Measurements from ENCODE around the gene ANKRD30A. TPM values are rescaled to one million over a fixed set of nuclear protein-coding genes. Genes with fewer than 3 reads are reported as not detected.

Gene ANKRD30A
- total RNA-seq, 1 donor from 2014 or later, result not detected

GRCh38 chr10:37275216-37275777 lies 149.9 kb downstream of the ANKRD30A start:
- DNase-seq (ENCODE audit: low read depth, low spot score), result no peak
- no peak for TF ChIP-seq CTCF (conservative IDR thresholded peaks at IDR 0.05)
- peaks cover 22% of the 10 kb centered on the region for H3K9me3 Mint-ChIP-seq
- no peaks in the 10 kb centered on the region for H3K4me1 Mint-ChIP-seq
- H3K27me3 Mint-ChIP-seq (ENCODE audit: low read depth), result no peaks in the 10 kb centered on the region
- no peak overlapping the region for H3K27ac Mint-ChIP-seq (ENCODE audit: unreplicated experiment)
- H3K36me3 Mint-ChIP-seq (ENCODE audit: low read depth), result peaks cover 18% of the 10 kb centered on the region
- no peak overlapping the region for H3K4me3 Mint-ChIP-seq

- no peak for TF ChIP-seq CTCF (conservative IDR thresholded peaks at IDR 0.05)
- Mint-ChIP-seq H3K4me1 (no peaks in the 10 kb centered on the region), H3K36me3 (ENCODE audit: low read depth) (peaks cover 18% of the 10 kb centered on the region), H3K9me3 (peaks cover 24% of the 10 kb centered on the region), H3K27me3 (ENCODE audit: low read depth) (no peaks in the 10 kb centered on the region), H3K4me3 (no peak overlapping the region), H3K27ac (ENCODE audit: unreplicated experiment) (no peak overlapping the region)
- no peak for DNase-seq (ENCODE audit: low read depth, low spot score)
Observed at GRCh38 chr10:37285063-37285462, 159.7 kb downstream of the ANKRD30A start.

- Mint-ChIP-seq H3K27ac (ENCODE audit: unreplicated experiment) (no peak overlapping the region), H3K27me3 (ENCODE audit: low read depth) (no peaks in the 10 kb centered on the region), H3K4me1 (no peaks in the 10 kb centered on the region), H3K9me3 (peaks cover 31% of the 10 kb centered on the region), H3K36me3 (ENCODE audit: low read depth) (peaks cover 21% of the 10 kb centered on the region), H3K4me3 (no peak overlapping the region)
- TF ChIP-seq CTCF (conservative IDR thresholded peaks at IDR 0.05), result no peak
- no peak for DNase-seq (ENCODE audit: low read depth, low spot score)
Observed at GRCh38 chr10:37289833-37290464, 164.6 kb downstream of the ANKRD30A start.

DNA sequence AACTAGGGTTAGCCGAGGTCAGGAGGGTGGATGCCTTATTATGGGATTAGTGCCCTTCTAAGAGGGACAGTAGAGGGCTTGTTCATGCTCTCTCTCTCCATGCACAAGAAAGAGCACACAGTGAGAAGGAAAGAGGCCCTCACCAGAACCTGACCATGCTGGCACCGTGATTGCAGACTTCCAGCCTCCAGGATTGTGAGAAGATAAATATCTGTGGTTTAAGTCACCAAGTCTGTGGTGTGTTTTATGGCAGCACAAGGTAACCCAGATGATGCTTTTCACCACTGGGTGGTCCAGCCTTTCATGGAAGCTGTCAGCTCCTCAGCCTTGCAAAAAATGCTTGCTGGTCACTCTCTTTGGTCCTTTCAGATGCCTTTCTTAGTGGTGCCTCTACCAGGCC lies 175.9 kb downstream of the ANKRD30A start:
- Mint-ChIP-seq H3K9me3 (peaks cover 21% of the 10 kb centered on the region), H3K36me3 (ENCODE audit: low read depth) (peaks cover 9% of the 10 kb centered on the region)
- TF ChIP-seq CTCF (conservative IDR thresholded peaks at IDR 0.05), result no peak

GRCh38 chr10:37304036-37304435 lies 178.6 kb downstream of the ANKRD30A start:
- Mint-ChIP-seq H3K4me3 (no peak overlapping the region), H3K9me3 (peaks cover 19% of the 10 kb centered on the region), H3K27me3 (ENCODE audit: low read depth) (no peaks in the 10 kb centered on the region), H3K4me1 (no peaks in the 10 kb centered on the region), H3K36me3 (ENCODE audit: low read depth) (peaks cover 9% of the 10 kb centered on the region), H3K27ac (ENCODE audit: unreplicated experiment) (no peak overlapping the region)
- no peak for TF ChIP-seq CTCF (conservative IDR thresholded peaks at IDR 0.05)
- DNase-seq (ENCODE audit: low read depth, low spot score), result no peak

More for the DNA sequence above, 175.9 kb downstream of the ANKRD30A start:
- no peaks in the 10 kb centered on the region for H3K27me3 Mint-ChIP-seq (ENCODE audit: low read depth)
- H3K4me1 Mint-ChIP-seq, result no peaks in the 10 kb centered on the region
- DNase-seq (ENCODE audit: low read depth, low spot score), result no peak
- no peak overlapping the region for H3K4me3 Mint-ChIP-seq
- H3K27ac Mint-ChIP-seq (ENCODE audit: unreplicated experiment), result no peak overlapping the region
